Astrocyte (in vitro differentiated cells and primary cell): ENCODE data around the gene SEPSECS. TPM values are rescaled to one million over a fixed set of nuclear protein-coding genes. Genes with fewer than 3 reads are reported as not detected.

Experiments used
- DNase-seq: peaks from one replicate; pipeline ENCODE4 v3.0.0-alpha.2; 2010; ENCODE audit warnings: low read depth
- FAIRE-seq: peaks from 2 replicates; lab custom pipeline; 2011; peaks lifted over from hg19 to GRCh38; lab: Jason Lieb, UNC
- H2AFZ ChIP-seq: 2 replicates; pipeline ENCODE4 v1.6.0; 2012; ENCODE audit warnings: low read depth, low read length, inconsistent platforms
- H3K27ac ChIP-seq: 2 replicates; pipeline ENCODE4 v1.5.1; 2011; ENCODE audit warnings: low read depth, low read length, inconsistent platforms
- H3K27me3 ChIP-seq: 2 replicates; pipeline ENCODE4 v1.6.0; 2011; ENCODE audit warnings: low read length, inconsistent platforms; ENCODE audit not compliant: insufficient read depth
- H3K36me3 ChIP-seq: 2 replicates; pipeline ENCODE4 v1.5.1; 2011; ENCODE audit warnings: low read length, inconsistent platforms; ENCODE audit not compliant: insufficient read depth
- H3K4me1 ChIP-seq: 2 replicates; pipeline ENCODE4 v1.5.1; 2011; ENCODE audit warnings: low read length, inconsistent platforms; ENCODE audit not compliant: insufficient read depth
- H3K4me2 ChIP-seq: 2 replicates; pipeline ENCODE4 v1.6.0; 2012; ENCODE audit warnings: low read length, inconsistent platforms
- H3K4me3 ChIP-seq: 2 replicates; pipeline ENCODE4 v1.5.1; 2011; ENCODE audit warnings: low read depth, mild to moderate bottlenecking, low read length, inconsistent platforms; ENCODE audit not compliant: insufficient read depth
- H3K79me2 ChIP-seq: 2 replicates; pipeline ENCODE4 v1.6.0; 2012; ENCODE audit warnings: mild to moderate bottlenecking, low read length, inconsistent platforms; ENCODE audit not compliant: insufficient read depth
- H3K9ac ChIP-seq: 2 replicates; pipeline ENCODE4 v1.6.0; 2012; ENCODE audit warnings: mild to moderate bottlenecking, low read length, inconsistent platforms
- H3K9me3 ChIP-seq: 2 replicates; pipeline ENCODE4 v1.5.1; 2012; ENCODE audit warnings: low read depth, mild to moderate bottlenecking, low read length, inconsistent platforms; ENCODE audit not compliant: insufficient read depth
- H4K20me1 ChIP-seq: 2 replicates; pipeline ENCODE4 v1.6.0; 2012; ENCODE audit warnings: low read length, inconsistent platforms; ENCODE audit not compliant: insufficient read depth
- H3K27ac Mint-ChIP-seq: one replicate; pipeline ENCODE4 v1.8.0; 2021; ENCODE audit warnings: mild to moderate bottlenecking, mixed read lengths; ENCODE audit not compliant: unreplicated experiment
- H3K27me3 Mint-ChIP-seq: one replicate; pipeline ENCODE4 v1.8.0; 2021; ENCODE audit warnings: low read depth, mixed read lengths; ENCODE audit not compliant: unreplicated experiment
- H3K36me3 Mint-ChIP-seq: one replicate; pipeline ENCODE4 v1.8.0; 2021; ENCODE audit warnings: low read depth, mixed read lengths; ENCODE audit not compliant: unreplicated experiment
- H3K4me1 Mint-ChIP-seq: one replicate; pipeline ENCODE4 v1.8.0; 2021; ENCODE audit warnings: low read depth, mixed read lengths; ENCODE audit not compliant: unreplicated experiment
- H3K4me3 Mint-ChIP-seq: one replicate; pipeline ENCODE4 v1.8.0; 2021; ENCODE audit warnings: mild to moderate bottlenecking, moderate library complexity, mixed read lengths; ENCODE audit not compliant: unreplicated experiment
- H3K9me3 Mint-ChIP-seq: one replicate; pipeline ENCODE4 v1.8.0; 2021; ENCODE audit warnings: mild to moderate bottlenecking, mixed read lengths; ENCODE audit not compliant: unreplicated experiment
- CTCF ChIP-seq: IDR thresholded peaks from 2 replicates; pipeline ENCODE4 v1.5.1; 2011; ENCODE audit warnings: low read depth, mild to moderate bottlenecking, inconsistent platforms, low read length, moderate library complexity; ENCODE audit not compliant: insufficient read depth
- EZH2 ChIP-seq: IDR thresholded peaks from 2 replicates; pipeline ENCODE4 v1.6.1; 2012; ENCODE audit warnings: mild to moderate bottlenecking, low read length, inconsistent platforms; ENCODE audit not compliant: insufficient read depth
- total RNA-seq: library from RNA; stranded (reverse); gene quantifications from 2 replicates; pipeline ENCODE4 v1.2.1, GENCODE V29; 2021

Gene SEPSECS
- total RNA-seq, 1 donor from 2014 or later, result 4.2 TPM

- Mint-ChIP-seq H3K4me1 (peaks cover 5% of the 10 kb centered on the region), H3K4me3 (no peak overlapping the region), H3K27ac (no peak overlapping the region), H3K36me3 (no peaks in the 10 kb centered on the region), H3K9me3 (peaks cover 6% of the 10 kb centered on the region), H3K27me3 (peaks cover 9% of the 10 kb centered on the region)
- DNase-seq (no peak), FAIRE-seq (no peak)
- no peaks in the 10 kb centered on the region for H4K20me1 ChIP-seq
- no peaks in the 10 kb centered on the region for H3K9me3 ChIP-seq
- no peaks in the 10 kb centered on the region for H3K36me3 ChIP-seq
- H3K4me1 ChIP-seq, result no peaks in the 10 kb centered on the region
- peaks cover 4% of the 10 kb centered on the region for H3K27me3 ChIP-seq
- H3K79me2 ChIP-seq, result no peaks in the 10 kb centered on the region
- H3K4me2 ChIP-seq, result no peak overlapping the region
- H3K27ac ChIP-seq, result no peak overlapping the region
- H2AFZ ChIP-seq, result no peak overlapping the region
- no peak for TF ChIP-seq CTCF
- no peak for TF ChIP-seq EZH2
- H3K9ac ChIP-seq, result no peak overlapping the region
- H3K4me3 ChIP-seq, result no peak overlapping the region
Measured at GRCh38 chr4:25081866-25082471, 78.3 kb downstream of the SEPSECS start.

GRCh38 chr4:25080571-25080970, 79.7 kb downstream of the SEPSECS start:
- Histone ChIP-seq H3K79me2 (no peaks in the 10 kb centered on the region), H3K36me3 (no peaks in the 10 kb centered on the region), H3K9ac (no peak overlapping the region), H3K4me3 (no peak overlapping the region), H3K27ac (no peak overlapping the region), H2AFZ (no peak overlapping the region), H3K4me1 (no peaks in the 10 kb centered on the region), H3K4me2 (no peak overlapping the region), H3K27me3 (peaks cover 4% of the 10 kb centered on the region), H4K20me1 (no peaks in the 10 kb centered on the region), H3K9me3 (no peaks in the 10 kb centered on the region)
- Mint-ChIP-seq H3K27ac (no peak overlapping the region), H3K9me3 (peaks cover 6% of the 10 kb centered on the region), H3K27me3 (peaks cover 14% of the 10 kb centered on the region), H3K4me3 (no peak overlapping the region), H3K36me3 (no peaks in the 10 kb centered on the region), H3K4me1 (peaks cover 5% of the 10 kb centered on the region)
- TF ChIP-seq EZH2 (no peak), CTCF (no peak)
- FAIRE-seq (no peak), DNase-seq (no peak)

GRCh38 chr4:25078523-25078922, 81.7 kb downstream of the SEPSECS start:
- no peaks in the 10 kb centered on the region for H4K20me1 ChIP-seq
- no peaks in the 10 kb centered on the region for H3K4me1 ChIP-seq
- no peak for TF ChIP-seq EZH2
- no peak for FAIRE-seq
- no peak for DNase-seq
- no peaks in the 10 kb centered on the region for H3K79me2 ChIP-seq
- no peaks in the 10 kb centered on the region for H3K36me3 ChIP-seq
- no peak overlapping the region for H3K27ac ChIP-seq
- H3K27me3 ChIP-seq, result peaks cover 7% of the 10 kb centered on the region
- H3K9ac ChIP-seq, result no peak overlapping the region
- H3K9me3 Mint-ChIP-seq, result peaks cover 6% of the 10 kb centered on the region
- H3K27me3 Mint-ChIP-seq, result peaks cover 17% of the 10 kb centered on the region
- H3K4me3 Mint-ChIP-seq, result no peak overlapping the region
- no peaks in the 10 kb centered on the region for H3K9me3 ChIP-seq
- H3K4me1 Mint-ChIP-seq, result peaks cover 5% of the 10 kb centered on the region
- H3K4me2 ChIP-seq, result no peak overlapping the region
- no peaks in the 10 kb centered on the region for H3K36me3 Mint-ChIP-seq
- no peak overlapping the region for H3K27ac Mint-ChIP-seq
- no peak overlapping the region for H3K4me3 ChIP-seq
- no peak overlapping the region for H2AFZ ChIP-seq
